Measurements from ENCODE around the gene VAMP8. TPM values are rescaled to one million over a fixed set of nuclear protein-coding genes. Genes with fewer than 3 reads are reported as not detected.

The VAMP8 gene
- total and polyA plus RNA-seq, 2 of the 8 experiments (the other 6 are each of a cell fraction or from before 2014, with no cell fraction given): 34.4 to 69.7 TPM

DNA sequence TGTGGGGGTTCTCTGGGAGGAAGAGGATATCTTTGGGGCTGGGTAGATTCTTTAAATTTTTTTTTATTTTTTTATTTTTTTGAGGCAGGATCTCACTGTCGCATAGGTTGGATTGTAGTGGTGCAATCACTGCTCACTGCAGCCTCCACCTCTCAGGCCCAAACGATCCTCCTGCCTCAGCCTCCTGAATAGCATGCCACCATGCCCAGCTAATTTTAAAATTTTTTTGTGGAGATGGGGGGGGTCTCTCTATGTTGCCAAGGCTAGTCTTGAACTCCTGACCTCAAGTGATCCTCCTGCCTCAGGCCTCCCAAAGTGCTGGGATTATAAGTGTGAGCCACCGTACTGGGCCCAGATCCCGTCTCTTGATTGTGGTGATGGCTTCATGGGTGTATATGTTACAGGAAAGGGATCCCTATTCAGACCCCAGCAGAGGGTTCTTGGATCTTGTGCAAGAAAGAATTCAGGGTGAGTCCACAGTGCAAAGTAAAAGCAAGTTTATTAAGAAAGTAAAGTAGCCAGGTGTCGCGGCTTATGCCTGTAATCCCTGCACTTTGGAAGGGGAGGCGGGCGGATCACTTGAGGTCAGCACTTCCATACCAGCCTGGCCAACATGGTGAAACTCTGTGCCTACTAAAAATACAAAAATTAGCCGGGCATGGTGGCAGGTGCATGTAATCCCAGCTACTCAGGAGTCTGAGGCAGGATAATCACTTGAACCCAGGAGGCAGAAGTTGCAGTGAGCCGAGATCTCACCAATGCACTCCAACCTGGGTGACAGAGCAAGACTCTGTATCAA lies 36.5 kb downstream of the VAMP8 start (continued):
- TF ChIP-seq, protein P1, sequence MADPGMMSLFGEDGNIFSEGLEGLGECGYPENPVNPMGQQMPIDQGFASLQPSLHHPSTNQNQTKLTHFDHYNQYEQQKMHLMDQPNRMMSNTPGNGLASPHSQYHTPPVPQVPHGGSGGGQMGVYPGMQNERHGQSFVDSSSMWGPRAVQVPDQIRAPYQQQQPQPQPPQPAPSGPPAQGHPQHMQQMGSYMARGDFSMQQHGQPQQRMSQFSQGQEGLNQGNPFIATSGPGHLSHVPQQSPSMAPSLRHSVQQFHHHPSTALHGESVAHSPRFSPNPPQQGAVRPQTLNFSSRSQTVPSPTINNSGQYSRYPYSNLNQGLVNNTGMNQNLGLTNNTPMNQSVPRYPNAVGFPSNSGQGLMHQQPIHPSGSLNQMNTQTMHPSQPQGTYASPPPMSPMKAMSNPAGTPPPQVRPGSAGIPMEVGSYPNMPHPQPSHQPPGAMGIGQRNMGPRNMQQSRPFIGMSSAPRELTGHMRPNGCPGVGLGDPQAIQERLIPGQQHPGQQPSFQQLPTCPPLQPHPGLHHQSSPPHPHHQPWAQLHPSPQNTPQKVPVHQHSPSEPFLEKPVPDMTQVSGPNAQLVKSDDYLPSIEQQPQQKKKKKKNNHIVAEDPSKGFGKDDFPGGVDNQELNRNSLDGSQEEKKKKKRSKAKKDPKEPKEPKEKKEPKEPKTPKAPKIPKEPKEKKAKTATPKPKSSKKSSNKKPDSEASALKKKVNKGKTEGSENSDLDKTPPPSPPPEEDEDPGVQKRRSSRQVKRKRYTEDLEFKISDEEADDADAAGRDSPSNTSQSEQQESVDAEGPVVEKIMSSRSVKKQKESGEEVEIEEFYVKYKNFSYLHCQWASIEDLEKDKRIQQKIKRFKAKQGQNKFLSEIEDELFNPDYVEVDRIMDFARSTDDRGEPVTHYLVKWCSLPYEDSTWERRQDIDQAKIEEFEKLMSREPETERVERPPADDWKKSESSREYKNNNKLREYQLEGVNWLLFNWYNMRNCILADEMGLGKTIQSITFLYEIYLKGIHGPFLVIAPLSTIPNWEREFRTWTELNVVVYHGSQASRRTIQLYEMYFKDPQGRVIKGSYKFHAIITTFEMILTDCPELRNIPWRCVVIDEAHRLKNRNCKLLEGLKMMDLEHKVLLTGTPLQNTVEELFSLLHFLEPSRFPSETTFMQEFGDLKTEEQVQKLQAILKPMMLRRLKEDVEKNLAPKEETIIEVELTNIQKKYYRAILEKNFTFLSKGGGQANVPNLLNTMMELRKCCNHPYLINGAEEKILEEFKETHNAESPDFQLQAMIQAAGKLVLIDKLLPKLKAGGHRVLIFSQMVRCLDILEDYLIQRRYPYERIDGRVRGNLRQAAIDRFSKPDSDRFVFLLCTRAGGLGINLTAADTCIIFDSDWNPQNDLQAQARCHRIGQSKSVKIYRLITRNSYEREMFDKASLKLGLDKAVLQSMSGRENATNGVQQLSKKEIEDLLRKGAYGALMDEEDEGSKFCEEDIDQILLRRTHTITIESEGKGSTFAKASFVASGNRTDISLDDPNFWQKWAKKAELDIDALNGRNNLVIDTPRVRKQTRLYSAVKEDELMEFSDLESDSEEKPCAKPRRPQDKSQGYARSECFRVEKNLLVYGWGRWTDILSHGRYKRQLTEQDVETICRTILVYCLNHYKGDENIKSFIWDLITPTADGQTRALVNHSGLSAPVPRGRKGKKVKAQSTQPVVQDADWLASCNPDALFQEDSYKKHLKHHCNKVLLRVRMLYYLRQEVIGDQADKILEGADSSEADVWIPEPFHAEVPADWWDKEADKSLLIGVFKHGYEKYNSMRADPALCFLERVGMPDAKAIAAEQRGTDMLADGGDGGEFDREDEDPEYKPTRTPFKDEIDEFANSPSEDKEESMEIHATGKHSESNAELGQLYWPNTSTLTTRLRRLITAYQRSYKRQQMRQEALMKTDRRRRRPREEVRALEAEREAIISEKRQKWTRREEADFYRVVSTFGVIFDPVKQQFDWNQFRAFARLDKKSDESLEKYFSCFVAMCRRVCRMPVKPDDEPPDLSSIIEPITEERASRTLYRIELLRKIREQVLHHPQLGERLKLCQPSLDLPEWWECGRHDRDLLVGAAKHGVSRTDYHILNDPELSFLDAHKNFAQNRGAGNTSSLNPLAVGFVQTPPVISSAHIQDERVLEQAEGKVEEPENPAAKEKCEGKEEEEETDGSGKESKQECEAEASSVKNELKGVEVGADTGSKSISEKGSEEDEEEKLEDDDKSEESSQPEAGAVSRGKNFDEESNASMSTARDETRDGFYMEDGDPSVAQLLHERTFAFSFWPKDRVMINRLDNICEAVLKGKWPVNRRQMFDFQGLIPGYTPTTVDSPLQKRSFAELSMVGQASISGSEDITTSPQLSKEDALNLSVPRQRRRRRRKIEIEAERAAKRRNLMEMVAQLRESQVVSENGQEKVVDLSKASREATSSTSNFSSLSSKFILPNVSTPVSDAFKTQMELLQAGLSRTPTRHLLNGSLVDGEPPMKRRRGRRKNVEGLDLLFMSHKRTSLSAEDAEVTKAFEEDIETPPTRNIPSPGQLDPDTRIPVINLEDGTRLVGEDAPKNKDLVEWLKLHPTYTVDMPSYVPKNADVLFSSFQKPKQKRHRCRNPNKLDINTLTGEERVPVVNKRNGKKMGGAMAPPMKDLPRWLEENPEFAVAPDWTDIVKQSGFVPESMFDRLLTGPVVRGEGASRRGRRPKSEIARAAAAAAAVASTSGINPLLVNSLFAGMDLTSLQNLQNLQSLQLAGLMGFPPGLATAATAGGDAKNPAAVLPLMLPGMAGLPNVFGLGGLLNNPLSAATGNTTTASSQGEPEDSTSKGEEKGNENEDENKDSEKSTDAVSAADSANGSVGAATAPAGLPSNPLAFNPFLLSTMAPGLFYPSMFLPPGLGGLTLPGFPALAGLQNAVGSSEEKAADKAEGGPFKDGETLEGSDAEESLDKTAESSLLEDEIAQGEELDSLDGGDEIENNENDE (IDR thresholded peaks at IDR 0.05; ENCODE audit: insufficient replicate concordance, low read length): no peak
- TF ChIP-seq, protein P2, sequence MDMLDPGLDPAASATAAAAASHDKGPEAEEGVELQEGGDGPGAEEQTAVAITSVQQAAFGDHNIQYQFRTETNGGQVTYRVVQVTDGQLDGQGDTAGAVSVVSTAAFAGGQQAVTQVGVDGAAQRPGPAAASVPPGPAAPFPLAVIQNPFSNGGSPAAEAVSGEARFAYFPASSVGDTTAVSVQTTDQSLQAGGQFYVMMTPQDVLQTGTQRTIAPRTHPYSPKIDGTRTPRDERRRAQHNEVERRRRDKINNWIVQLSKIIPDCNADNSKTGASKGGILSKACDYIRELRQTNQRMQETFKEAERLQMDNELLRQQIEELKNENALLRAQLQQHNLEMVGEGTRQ (IDR thresholded peaks at IDR 0.05; ENCODE audit: low read length): no peak
- TF ChIP-seq BRCA1 (IDR thresholded peaks at IDR 0.05; ENCODE audit: low read depth, low read length) (no peak), SRF (IDR thresholded peaks at IDR 0.05; ENCODE audit: low read depth, low read length) (no peak), KDM5A (IDR thresholded peaks at IDR 0.05; ENCODE audit: low read length) (no peak), JUN (IDR thresholded peaks at IDR 0.05; ENCODE audit: low read depth, low read length) (no peak)
- TF ChIP-seq, protein P3, sequence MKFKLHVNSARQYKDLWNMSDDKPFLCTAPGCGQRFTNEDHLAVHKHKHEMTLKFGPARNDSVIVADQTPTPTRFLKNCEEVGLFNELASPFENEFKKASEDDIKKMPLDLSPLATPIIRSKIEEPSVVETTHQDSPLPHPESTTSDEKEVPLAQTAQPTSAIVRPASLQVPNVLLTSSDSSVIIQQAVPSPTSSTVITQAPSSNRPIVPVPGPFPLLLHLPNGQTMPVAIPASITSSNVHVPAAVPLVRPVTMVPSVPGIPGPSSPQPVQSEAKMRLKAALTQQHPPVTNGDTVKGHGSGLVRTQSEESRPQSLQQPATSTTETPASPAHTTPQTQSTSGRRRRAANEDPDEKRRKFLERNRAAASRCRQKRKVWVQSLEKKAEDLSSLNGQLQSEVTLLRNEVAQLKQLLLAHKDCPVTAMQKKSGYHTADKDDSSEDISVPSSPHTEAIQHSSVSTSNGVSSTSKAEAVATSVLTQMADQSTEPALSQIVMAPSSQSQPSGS (IDR thresholded peaks at IDR 0.05; ENCODE audit: low read length): no peak

Measured in H1 (cell line).